GM12801 (cell line): ENCODE data around the gene ZNF423.

ENCODE experiments used
- TF ChIP-seq, protein P1 (sequence below): IDR thresholded peaks from one replicate; pipeline ENCODE4 v1.5.1; 2011; ENCODE audit warnings: control low read depth; ENCODE audit not compliant: insufficient read length; ENCODE audit errors: extremely low read depth

ZNF423 gene

DNA sequence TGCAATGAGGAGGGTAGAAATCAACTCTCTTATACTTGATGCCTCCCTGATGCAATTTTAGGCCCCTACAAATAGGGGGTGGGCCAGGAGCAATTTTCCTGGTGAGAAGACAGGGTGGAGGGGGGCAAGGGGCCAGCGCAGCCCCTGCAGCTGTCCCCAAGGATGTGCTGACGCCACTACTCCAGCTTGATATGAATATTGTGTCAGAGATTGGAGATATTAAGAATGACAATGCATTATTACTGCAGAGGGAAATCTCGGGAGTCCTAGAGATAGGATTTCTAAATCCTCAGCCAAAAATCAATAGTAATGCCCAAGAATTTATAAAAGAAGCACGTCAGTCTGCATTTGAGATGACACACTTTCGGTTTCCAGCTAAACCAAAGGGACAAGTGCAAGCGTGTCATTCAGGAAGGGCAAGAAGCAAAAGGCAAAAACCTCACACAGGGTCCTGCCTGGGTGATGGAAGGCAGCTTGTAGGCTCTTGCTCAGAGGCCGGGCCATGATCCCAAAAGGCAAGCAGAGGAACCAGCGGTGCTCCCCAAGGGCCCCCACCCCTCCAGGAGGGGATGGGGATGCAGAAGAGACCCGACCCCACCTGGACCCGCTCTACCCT lies 303.5 kb downstream of the ZNF423 start:
- TF ChIP-seq, protein P1, sequence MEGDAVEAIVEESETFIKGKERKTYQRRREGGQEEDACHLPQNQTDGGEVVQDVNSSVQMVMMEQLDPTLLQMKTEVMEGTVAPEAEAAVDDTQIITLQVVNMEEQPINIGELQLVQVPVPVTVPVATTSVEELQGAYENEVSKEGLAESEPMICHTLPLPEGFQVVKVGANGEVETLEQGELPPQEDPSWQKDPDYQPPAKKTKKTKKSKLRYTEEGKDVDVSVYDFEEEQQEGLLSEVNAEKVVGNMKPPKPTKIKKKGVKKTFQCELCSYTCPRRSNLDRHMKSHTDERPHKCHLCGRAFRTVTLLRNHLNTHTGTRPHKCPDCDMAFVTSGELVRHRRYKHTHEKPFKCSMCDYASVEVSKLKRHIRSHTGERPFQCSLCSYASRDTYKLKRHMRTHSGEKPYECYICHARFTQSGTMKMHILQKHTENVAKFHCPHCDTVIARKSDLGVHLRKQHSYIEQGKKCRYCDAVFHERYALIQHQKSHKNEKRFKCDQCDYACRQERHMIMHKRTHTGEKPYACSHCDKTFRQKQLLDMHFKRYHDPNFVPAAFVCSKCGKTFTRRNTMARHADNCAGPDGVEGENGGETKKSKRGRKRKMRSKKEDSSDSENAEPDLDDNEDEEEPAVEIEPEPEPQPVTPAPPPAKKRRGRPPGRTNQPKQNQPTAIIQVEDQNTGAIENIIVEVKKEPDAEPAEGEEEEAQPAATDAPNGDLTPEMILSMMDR = no peak

DNA sequence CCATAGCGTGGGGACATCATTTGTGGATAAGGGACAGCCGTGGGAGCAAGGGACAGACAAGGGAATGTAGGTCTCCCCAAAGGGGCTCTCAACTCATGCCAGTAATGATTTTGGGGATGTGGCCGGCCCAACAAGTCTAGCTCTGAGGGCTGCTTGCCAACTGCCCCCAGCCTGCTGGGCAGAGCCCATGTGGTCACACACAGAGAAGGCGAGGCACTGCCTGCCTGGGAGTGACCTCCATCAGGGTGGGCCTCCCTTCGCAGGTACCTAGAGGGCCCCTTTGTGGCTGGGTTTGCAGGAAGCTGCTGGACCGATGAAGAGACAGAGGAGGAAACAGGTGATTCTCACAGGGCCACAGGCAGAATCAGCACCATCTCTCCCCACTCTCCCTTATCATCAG lies 305.2 kb downstream of the ZNF423 start:
- TF ChIP-seq, protein P1 = no peak

DNA sequence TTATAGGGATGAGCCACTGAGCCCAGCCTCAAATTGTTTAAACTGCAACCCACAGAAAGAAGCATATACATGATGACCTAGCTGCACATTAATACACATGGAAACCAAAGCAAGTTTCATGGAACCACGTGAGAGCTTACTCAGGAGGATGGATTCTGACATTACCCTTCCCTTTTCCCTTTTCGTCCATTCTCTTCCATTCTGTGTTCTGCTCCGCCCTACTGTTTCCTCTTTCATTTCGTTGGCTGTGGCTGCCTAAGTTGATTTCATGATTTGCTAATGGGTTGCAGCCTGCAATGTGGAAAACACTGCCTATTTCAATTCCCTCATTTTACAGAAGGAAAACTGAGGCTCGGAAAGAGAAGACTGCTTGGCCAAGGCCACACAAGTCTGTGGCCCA lies 305.8 kb downstream of the ZNF423 start:
- TF ChIP-seq, protein P1 = no peak

DNA sequence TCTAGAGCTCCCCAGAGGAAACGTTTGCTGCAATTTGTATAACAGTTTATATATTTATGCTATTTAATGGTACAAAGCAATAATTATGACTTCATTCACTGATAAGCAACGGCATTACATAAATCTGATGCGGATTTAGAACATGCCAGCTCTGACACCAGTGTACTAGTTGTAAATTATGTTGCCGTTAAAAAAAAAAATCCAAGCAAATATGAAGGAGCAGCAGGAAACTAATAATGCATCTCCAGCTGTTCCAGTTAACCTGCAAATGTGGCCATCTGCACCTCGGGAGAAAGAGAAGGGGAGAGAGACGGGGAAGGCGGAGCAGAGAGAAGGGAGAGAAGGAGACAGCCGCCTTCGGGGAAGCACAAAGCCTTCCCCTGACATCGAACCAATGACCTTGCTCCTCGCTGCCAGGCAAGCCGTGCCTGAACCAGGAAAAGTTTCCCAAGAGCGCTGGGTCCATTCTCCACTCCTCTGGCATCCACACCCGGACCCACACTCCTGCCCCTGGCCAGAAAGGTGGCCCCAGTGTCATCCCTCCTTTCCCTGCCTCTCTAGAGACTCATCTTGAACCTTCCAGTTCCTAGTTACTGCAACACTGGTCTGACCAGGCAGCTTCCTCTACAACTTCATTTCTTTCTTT lies 307.5 kb downstream of the ZNF423 start:
- TF ChIP-seq, protein P1 = no peak

DNA sequence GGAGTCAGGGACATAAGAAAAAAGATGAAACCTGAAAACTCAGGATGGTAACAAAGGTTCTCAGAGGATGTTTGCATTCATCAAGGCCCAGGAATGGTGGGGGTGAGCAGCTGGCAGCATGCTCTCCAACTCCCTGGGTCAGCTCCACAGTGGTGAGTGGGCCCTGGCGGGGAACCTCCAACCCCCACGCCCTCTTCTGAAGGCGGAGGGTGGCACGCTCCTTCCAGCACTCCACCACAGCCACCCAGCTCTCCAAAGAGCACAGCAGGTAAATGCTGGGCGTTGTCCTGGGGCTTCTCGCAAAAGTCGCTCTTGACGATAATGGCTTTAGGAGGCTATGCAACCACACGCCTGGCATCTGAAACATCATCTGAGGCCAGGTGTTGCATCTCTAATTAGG lies 308.5 kb downstream of the ZNF423 start:
- TF ChIP-seq, protein P1 = no peak

DNA sequence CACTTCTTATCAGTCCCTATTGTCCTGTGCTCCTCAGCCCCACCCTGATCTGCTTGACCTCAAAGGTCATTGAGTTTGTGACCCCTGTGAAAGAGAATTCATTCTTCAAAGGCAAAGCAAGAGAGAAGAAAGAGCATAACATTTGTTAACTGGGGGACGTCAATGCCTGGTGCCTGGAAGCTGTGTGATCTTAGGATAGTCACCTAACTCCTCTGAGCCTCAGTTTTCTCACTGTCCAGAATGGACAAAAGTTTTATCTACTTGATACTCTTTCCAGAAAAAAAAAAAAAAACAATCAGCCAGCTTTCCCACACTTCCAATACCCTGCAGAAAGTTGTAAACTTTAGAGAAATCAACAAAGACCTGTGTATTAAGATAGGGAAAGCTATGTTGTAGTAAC lies 309.2 kb downstream of the ZNF423 start:
- TF ChIP-seq, protein P1 = no peak

DNA sequence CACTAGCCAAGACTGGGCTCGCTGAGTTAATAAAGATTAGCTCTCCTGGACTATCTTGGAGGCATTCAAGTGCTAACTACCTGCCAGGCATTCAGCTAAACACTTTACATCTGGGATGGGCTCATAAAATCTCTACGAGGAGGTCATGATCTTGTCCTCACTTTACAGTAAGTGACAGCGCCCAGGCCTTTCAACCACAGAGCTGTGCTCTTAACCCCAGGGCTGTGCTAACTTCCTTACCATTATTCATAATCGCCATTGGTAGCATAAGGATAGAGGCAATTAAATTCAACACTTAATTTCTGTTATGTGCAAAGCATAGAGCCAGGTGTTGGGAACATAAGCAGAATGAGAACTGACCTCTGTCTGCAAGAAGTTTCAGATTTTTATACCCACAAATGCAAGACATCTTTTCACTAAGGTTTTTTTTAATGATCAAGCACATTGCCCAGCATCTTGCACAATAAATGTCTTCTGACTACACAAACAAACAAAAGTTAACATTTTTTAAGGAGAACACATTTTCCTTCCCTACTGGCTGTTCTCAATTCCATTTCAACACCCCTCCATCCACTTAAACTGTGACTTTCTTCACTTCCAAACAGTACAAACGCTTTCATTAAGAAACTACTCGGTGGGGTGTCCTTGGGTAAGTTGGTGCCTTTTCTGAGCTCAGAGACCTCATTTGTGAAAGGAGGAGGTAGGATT lies 310.0 kb downstream of the ZNF423 start:
- TF ChIP-seq, protein P1 = no peak
